HCT116 (cell line): ENCODE data around the gene RPTOR.

Experiments used
- POLR2AphosphoS5 ChIP-seq: IDR thresholded peaks from 2 replicates; pipeline ENCODE4 v1.6.1; 2011; ENCODE audit warnings: mild to moderate bottlenecking, low read depth, low read length, moderate library complexity
- TF ChIP-seq, protein P1 (sequence below), 3 experiments: fragments of 200-600 bp in 1 of 3; sonication (generic) in 1 of 3; IDR thresholded peaks in 2 of 3; conservative IDR thresholded peaks in 1 of 3; 2 replicates each; pipeline ENCODE4 v1.5.1; 2012 to 2017; ENCODE audit warnings: low read depth in 2 of 3, low read length in 2 of 3, antibody characterized with exemption in 1 of 3, borderline replicate concordance in 1 of 3, control low read depth in 1 of 3, mild to moderate bottlenecking in 1 of 3, mixed read lengths in 1 of 3, mixed run types in 1 of 3, moderate library complexity in 1 of 3; ENCODE audit not compliant: insufficient read depth in 1 of 3

DNA sequence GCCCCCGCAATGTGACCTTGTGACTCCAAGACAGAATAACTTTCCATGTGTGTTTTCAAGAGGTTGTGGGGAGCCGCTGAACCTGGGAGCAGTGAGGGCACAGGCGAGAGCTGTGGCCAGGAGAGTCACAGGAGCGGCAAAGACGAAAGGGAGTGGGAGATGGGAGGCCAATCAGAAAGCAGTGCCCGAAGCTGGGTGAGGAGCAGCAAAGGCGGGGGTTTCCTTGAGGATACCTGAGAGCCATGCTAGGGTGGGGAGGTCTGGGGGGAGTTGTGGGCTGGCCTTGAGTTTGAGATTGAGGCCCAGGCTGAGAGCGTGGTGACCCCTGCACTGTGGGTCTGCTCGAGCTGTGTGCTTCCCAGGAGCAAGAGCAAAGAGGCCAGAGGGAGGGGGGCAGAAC lies 45.1 kb upstream of the RPTOR start:
- TF ChIP-seq, protein P1, sequence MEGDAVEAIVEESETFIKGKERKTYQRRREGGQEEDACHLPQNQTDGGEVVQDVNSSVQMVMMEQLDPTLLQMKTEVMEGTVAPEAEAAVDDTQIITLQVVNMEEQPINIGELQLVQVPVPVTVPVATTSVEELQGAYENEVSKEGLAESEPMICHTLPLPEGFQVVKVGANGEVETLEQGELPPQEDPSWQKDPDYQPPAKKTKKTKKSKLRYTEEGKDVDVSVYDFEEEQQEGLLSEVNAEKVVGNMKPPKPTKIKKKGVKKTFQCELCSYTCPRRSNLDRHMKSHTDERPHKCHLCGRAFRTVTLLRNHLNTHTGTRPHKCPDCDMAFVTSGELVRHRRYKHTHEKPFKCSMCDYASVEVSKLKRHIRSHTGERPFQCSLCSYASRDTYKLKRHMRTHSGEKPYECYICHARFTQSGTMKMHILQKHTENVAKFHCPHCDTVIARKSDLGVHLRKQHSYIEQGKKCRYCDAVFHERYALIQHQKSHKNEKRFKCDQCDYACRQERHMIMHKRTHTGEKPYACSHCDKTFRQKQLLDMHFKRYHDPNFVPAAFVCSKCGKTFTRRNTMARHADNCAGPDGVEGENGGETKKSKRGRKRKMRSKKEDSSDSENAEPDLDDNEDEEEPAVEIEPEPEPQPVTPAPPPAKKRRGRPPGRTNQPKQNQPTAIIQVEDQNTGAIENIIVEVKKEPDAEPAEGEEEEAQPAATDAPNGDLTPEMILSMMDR (IDR thresholded peaks at IDR 0.05 in 2 of 3, conservative IDR thresholded peaks at IDR 0.05 in 1 of 3; ENCODE audit: borderline replicate concordance in 1 of 3, insufficient read depth in 1 of 3, low read depth in 2 of 3, low read length in 2 of 3), result no peak
- TF ChIP-seq POLR2AphosphoS5, result no peak
